HG02610 (cell line): Measurements from ENCODE around the gene PDPK1.
"Not testable (repeated sequence)": the region's sequence is repeated elsewhere in the genome, so short reads cannot be mapped to it uniquely, and the experiment has no call there.

Source experiments
- ATAC-seq: cut with Tn5 transposase; IDR thresholded peaks from one replicate; pipeline ENCODE4 v1.9.1; 2021; ENCODE audit warnings: mild to moderate bottlenecking, moderate library complexity; ENCODE audit not compliant: unreplicated experiment

PDPK1 gene

GRCh38 chr16:2585651-2586081, 47.8 kb downstream of the PDPK1 start:
- no peak for ATAC-seq

DNA sequence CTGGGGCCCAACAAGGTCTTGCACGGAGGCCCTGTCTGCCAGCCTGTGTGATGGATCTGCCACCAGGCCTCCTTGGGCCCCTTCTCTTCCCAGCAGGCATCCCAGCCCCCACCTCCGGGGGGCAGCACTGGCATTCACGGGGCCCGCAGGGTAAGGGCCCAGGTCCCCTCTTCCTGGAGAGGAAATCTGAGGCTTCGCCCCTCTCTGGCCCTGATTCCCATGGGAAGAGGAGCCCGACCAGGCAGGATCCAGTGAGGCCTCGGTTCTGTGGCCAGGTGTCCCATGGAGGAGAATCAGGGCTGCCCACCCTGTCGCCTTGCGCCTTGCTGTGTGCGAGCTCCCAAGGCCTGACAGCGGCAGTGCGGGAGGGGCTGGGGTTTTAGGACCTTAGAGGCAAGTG, 48.4 kb downstream of the PDPK1 start:
- no peak for ATAC-seq

GRCh38 chr16:2586901-2587480, 49.2 kb downstream of the PDPK1 start:
- ATAC-seq, result no peak

- no peak for ATAC-seq
These were observed 50.2 kb downstream of the PDPK1 start for GRCh38 chr16:2587891-2588565.

- ATAC-seq, result no peak
These were observed 53.8 kb downstream of the PDPK1 start for GRCh38 chr16:2591476-2592240.

- no peak for ATAC-seq
These were observed 55.0 kb downstream of the PDPK1 start for GRCh38 chr16:2592786-2593185.

- ATAC-seq, result no peak
These were observed 57.8 kb downstream of the PDPK1 start for GRCh38 chr16:2595393-2596205.

GRCh38 chr16:2596747-2597559, 59.1 kb downstream of the PDPK1 start:
- ATAC-seq, result no peak

DNA sequence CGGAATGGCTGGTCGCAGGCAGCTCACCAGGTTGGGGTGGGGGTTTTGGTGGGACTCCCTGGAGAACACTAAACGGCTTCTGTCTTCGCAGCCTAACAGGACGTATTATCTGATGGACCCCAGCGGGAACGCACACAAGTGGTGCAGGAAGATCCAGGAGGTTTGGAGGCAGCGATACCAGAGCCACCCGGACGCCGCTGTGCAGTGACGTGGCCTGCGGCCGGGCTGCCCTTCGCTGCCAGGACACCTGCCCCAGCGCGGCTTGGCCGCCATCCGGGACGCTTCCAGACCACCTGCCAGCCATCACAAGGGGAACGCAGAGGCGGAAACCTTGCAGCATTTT, 59.7 kb downstream of the PDPK1 start:
- no peak for ATAC-seq

DNA sequence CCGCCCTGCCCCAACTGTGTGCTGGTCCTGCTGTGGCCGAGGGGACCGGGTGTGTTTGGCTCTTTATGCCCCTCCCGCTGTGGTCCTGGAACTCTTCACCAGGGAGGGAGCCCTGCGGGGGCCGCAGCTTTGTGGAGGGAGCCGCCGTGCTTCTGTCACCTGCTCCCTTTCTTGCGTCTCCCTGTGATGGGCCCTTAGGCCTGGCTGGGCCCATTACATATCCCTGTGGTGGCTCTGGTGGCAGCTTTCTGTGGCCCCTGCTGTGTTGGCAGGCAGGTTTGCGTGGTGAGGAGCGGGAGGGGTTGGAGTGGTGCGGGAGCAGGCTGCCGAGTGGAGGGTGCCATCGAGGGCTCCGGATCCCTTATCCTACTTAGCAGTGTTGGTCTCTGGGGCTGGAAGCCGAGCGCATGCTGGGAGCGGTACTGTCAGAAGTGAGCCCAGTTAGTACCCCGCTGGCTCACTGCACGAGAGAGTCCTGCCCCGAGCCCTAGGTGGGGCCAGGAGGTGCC, 60.4 kb downstream of the PDPK1 start:
- ATAC-seq, result no peak

DNA sequence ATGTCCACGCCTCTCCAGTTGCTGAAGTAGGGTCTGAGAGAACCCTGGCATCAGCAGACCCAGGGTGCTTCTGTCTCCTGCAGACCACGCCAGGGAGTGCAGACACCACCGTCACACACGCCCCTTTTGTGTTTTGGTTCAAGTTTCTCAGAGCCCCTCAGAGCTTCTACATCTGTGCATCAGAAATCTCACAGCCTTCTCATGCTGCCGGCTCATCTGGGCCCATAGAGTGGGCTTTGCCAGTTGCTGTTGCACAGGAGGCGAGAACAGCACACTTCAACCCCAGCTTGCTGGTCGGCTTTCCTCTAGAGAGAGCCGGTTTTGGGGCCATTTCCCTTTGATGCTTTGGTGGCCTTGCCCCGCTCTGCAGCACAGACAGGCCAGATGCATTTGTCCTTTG, 60.9 kb downstream of the PDPK1 start:
- ATAC-seq, result no peak

GRCh38 chr16:2599165-2599564, 61.3 kb downstream of the PDPK1 start:
- ATAC-seq, result not testable (repeated sequence)

DNA sequence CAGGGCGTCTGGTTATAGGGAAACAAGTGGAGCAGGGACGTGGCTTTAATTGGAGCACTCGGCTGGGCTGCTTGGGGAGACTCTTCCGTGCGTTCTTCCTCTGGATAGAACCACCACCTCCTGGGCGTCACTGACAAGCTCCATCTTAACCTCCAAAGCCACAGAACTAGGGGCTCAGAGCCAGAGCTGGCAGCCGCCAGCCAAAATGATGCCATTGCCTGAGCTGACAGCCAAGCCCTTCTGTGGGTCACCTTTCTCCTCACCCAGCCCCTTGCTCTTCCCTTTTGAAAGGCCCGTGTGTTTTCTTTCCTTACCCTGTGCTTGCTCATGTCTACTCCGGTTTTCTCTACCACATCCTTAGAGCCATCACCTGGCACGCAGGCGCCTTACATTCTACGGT, 62.0 kb downstream of the PDPK1 start:
- not testable (repeated sequence) for ATAC-seq

DNA sequence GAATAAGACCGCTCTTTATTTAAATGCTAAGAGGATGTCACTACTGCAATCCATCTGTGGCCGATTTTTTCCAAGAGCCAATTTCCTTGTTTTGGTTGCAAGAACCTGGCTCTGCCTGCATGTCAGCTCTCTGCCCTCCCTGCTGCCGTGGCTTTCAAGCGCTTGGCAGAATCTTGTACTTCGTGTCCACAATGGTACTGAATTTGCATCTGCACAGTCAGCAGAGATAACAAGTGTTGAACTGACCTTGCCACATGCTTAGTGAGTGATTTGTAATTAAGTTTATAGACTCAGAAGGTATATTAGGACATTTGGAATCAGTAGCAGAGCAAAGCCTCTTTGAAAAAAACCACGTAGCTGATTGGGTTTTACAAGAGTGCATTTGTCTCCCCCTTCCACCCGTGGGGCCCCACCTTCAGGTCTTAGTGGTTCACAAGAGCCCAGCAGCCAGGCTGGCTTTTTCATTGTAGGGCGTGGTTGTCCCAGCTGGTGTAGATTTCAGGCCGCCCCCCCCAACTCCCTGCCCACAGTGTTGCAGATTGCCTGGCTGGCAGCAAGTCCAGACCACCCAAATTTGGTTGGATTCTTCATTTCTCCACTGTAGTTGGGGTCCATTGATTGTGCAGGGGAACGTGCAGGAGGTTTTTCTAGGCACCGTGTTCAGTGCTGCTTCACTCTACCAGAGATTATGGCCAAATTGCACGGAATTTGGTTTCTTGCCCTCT, 63.6 kb downstream of the PDPK1 start:
- ATAC-seq, result not testable (repeated sequence)

DNA sequence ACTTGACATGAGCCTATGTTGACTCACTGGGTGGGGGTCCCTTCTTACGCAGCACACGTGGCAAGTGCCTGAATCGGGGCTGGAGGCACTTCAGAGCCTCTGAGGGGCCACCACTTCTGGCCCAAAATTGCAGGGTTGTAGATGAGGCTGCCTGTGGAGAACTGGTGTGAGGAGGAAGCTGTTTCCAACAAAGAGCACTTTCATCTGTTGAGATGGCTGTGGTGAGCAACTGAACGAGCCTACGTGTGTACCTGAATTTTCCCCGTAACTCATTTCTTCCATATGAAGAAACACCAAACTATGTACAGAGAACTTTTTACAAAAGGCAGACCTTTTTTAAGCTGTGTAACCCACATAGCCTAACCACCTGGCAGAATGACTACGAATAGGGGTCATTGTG, 64.4 kb downstream of the PDPK1 start:
- not testable (repeated sequence) for ATAC-seq

DNA sequence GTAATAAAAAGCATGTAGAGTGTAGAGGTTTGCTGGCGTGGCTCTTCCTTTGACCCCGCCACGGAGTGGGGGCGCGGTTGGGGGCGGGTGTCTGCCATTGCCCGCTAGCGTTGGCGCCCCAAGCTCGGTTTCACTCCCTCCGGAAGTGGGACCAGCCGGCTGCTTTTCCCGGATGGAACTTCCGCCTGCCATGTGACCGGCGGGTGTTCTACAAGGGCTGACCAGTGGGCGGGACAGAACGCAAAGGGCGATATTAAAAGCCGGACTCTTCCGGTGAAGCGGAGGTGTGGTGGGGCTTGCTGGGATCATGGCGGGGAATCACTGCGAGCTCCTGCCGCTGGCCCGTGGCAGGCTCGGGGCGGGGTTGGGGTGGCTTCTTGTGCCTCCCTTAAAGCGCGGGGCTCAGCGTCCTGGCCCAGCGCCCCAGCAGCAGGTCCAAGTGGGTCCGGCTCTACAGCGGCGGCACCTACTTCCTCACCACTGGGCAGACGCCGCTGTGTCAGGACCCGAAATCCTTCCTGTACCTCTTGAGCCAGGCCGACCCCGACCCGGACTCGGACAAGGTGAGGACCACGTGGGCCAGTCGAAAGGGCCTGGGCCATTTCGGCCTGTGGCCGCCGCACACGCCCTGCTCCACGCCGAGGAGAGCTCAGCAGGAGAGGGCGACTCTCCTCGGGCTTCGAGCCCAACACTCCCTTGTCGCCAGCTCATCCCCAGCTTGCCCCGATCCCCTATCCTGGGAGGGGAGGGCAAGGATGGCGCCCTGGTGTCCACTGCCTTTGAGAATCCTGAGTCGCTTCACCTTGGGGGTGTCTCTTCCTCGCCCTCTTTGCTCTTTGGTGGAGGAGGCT, 65.6 kb downstream of the PDPK1 start:
- no peak for ATAC-seq

- ATAC-seq, result not testable (repeated sequence)
These were observed 66.2 kb downstream of the PDPK1 start for GRCh38 chr16:2604016-2604369.

DNA sequence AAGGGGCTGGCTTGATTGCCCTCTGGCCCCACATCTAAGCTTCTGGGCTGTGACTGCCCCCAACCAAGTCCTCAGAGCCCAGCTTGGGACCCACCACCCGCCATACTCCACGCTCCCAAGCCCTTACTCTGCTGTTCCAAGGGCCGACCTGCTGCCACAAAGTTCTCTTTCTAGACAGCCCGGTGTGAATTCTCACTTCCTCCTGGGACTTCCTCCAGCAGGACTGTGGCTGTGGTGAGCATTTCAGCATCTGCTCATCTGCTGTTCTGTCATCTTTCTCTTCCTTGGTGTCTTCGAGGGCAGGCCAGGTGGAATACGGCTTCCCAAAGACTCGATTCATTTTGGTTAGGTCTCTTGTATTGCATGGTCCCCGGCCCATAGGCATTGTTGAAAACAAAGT, 69.0 kb downstream of the PDPK1 start:
- peak; percentile 61 for ATAC-seq

- not testable (repeated sequence) for ATAC-seq
These were observed 71.5 kb downstream of the PDPK1 start for GRCh38 chr16:2609345-2609744.
